Ammon's horn (tissue), 1 donor: ENCODE results near the gene INPP5D.
A peak's percentile ranks its signal among the peaks of the same experiment; 100 is the strongest.
"Not testable (repeated sequence)": the region's sequence is repeated elsewhere in the genome, so short reads cannot be mapped to it uniquely, and the experiment has no call there.

Source experiments
- DNase-seq: peaks from one replicate; pipeline ENCODE4 v3.0.0-alpha.2; 2016; ENCODE audit warnings: low spot score

Gene INPP5D

GRCh38 chr2:233059797-233060500 lies at the start of gene INPP5D:
Gene INPP5D (plus strand): TSS chr2:233060342. CDS start chr2:233060479, 137 bp downstream.
- DNase-seq, result peak; percentile 69

GRCh38 chr2:233010569-233011267 lies 49.4 kb upstream of the INPP5D start:
- no peak for DNase-seq

- DNase-seq, result no peak
These were observed 48.9 kb upstream of the INPP5D start for GRCh38 chr2:233011268-233011650.

- DNase-seq, result no peak
These were observed 48.4 kb upstream of the INPP5D start for GRCh38 chr2:233011702-233012131.

- DNase-seq, result no peak
These were observed 47.7 kb upstream of the INPP5D start for GRCh38 chr2:233012301-233012971.

GRCh38 chr2:233013027-233013461 lies 47.1 kb upstream of the INPP5D start, which contains the start of gene NGEF:
Gene NGEF (minus strand): TSS chr2:233013256. CDS start chr2:232974890, 38,366 bp downstream.
- DNase-seq, result no peak

GRCh38 chr2:233013650-233014049 lies 46.5 kb upstream of the INPP5D start:
- DNase-seq, result no peak

GRCh38 chr2:233015019-233015645 lies 45.0 kb upstream of the INPP5D start:
- DNase-seq, result no peak

GRCh38 chr2:233017947-233018346 lies 42.2 kb upstream of the INPP5D start:
- no peak for DNase-seq

- not testable (repeated sequence) for DNase-seq
These were observed 40.5 kb upstream of the INPP5D start for GRCh38 chr2:233019610-233020009.

GRCh38 chr2:233020454-233020853 lies 39.7 kb upstream of the INPP5D start:
- no peak for DNase-seq

GRCh38 chr2:233021771-233022170 lies 38.4 kb upstream of the INPP5D start:
- no peak for DNase-seq

- no peak for DNase-seq
These were observed 37.6 kb upstream of the INPP5D start for GRCh38 chr2:233022561-233022960.

GRCh38 chr2:233023007-233023760 lies 37.0 kb upstream of the INPP5D start:
- no peak for DNase-seq

GRCh38 chr2:233023761-233024410 lies 36.3 kb upstream of the INPP5D start:
- no peak for DNase-seq

- no peak for DNase-seq
These were observed 34.4 kb upstream of the INPP5D start for GRCh38 chr2:233025706-233026105.

- DNase-seq, result no peak
These were observed 33.8 kb upstream of the INPP5D start for GRCh38 chr2:233026198-233026813.

GRCh38 chr2:233029321-233029720 lies 30.8 kb upstream of the INPP5D start:
- no peak for DNase-seq

GRCh38 chr2:233031556-233032500 lies 28.3 kb upstream of the INPP5D start:
- no peak for DNase-seq
